Esophagus (tissue), 2 donors: Measurements from ENCODE around the gene FAM110C. TPM values are rescaled to one million over a fixed set of nuclear protein-coding genes. Genes with fewer than 3 reads are reported as not detected.

Experiments used
- H3K27ac ChIP-seq, 2 donors: one replicate each; pipeline ENCODE4 v1.5.1; 2013; ENCODE audit warnings: low read depth in 2 of 2, mild to moderate bottlenecking in 2 of 2, inconsistent platforms in 1 of 2, low read length in 1 of 2, moderate library complexity in 1 of 2
- H3K27me3 ChIP-seq, 2 donors: one replicate each; pipeline ENCODE4 v1.6.1; 2013; ENCODE audit warnings: low read length in 2 of 2, control low read depth in 1 of 2, mild to moderate bottlenecking in 1 of 2; ENCODE audit not compliant: insufficient read depth in 2 of 2, control insufficient read depth in 1 of 2
- H3K36me3 ChIP-seq, 2 donors: one replicate each; pipeline ENCODE4 v1.6.1; 2013; ENCODE audit warnings: low read length in 1 of 2; ENCODE audit not compliant: control insufficient read depth in 2 of 2, insufficient read depth in 2 of 2
- H3K4me1 ChIP-seq, 2 donors: one replicate each; pipeline ENCODE4 v1.6.1; 2013; ENCODE audit warnings: low read length in 1 of 2; ENCODE audit not compliant: control insufficient read depth in 2 of 2, insufficient read depth in 2 of 2
- H3K4me3 ChIP-seq, 2 donors: one replicate each; pipeline ENCODE4 v1.5.1; 2013; ENCODE audit warnings: low read length in 2 of 2, mild to moderate bottlenecking in 2 of 2, low read depth in 1 of 2, moderate library complexity in 1 of 2
- H3K9me3 ChIP-seq, 2 donors: one replicate each; pipeline ENCODE4 v1.6.1; 2013; ENCODE audit warnings: mild to moderate bottlenecking in 2 of 2, low read depth in 1 of 2, low read length in 1 of 2, moderate library complexity in 1 of 2; ENCODE audit not compliant: control insufficient read depth in 2 of 2, insufficient read depth in 1 of 2
- WGBS, 2 donors: extraction: QIAGEN DNeasy Blood & Tissue Kit; methylation state at CpG; one replicate each; pipeline ENCODE4 v1.1.7; 2013; 5-methylcytosine and 5-hydroxymethylcytosine counted together
- polyA plus RNA-seq, 2 donors: library from polyadenylated mRNA; stranded (reverse); fragments of 200-250 nt; gene quantifications; one replicate each; pipeline ENCODE4 v1.2.3, GENCODE V29; 2013
- donor health status: healthy with polysubstance abuse.
- donor health status: Bipolar disorder and iron deficiency.

The FAM110C gene
- polyA plus RNA-seq: 10 to 100 TPM; 23.2 to 31.1 TPM

GRCh38 chr2:46471-47345 is at the start of gene FAM110C:
Gene FAM110C, minus strand, starts transcription at chr2:46505. Its CDS starts 120 bp downstream, at chr2:46385.
- no peaks in the 10 kb centered on the region for H3K4me1 ChIP-seq
- 3 to 4% methylated on average over 52 to 75 of the region's 75 CpGs for WGBS, 2 donors
- peak within 1 kb of the TSS; percentile 66 to 93 for H3K4me3 ChIP-seq
- H3K27ac ChIP-seq: peak within 1 kb of the TSS; percentile 96 to 98
- peaks cover 0 to 3% of the 10 kb centered on the region in 2 donors for H3K9me3 ChIP-seq
- H3K27me3 ChIP-seq: peaks cover 0 to 2% of the 10 kb centered on the region in 2 donors
- peaks cover 0 to 3% of the 10 kb centered on the region in 2 donors for H3K36me3 ChIP-seq

- H3K4me1 ChIP-seq: no peaks in the 10 kb centered on the region
- H3K9me3 ChIP-seq: peaks cover 0 to 8% of the 10 kb centered on the region in 2 donors
- 81 to 83% methylated on average over 3 of the region's 3 CpGs for WGBS, 2 donors
- H3K27ac ChIP-seq: no peak overlapping the region
- H3K27me3 ChIP-seq: no peaks in the 10 kb centered on the region
- H3K36me3 ChIP-seq: no peaks in the 10 kb centered on the region
- H3K4me3 ChIP-seq: no peak overlapping the region
Measured at GRCh38 chr2:92326-92725, 46.0 kb upstream of the FAM110C start.

GRCh38 chr2:90645-91312 is 44.5 kb upstream of the FAM110C start:
- no peaks in the 10 kb centered on the region for H3K4me1 ChIP-seq
- H3K4me3 ChIP-seq: no peak overlapping the region
- H3K36me3 ChIP-seq: no peaks in the 10 kb centered on the region
- peaks cover 0 to 8% of the 10 kb centered on the region in 2 donors for H3K9me3 ChIP-seq
- no peaks in the 10 kb centered on the region for H3K27me3 ChIP-seq
- WGBS, 2 donors: 96% methylated on average over 24 to 25 of the region's 25 CpGs
- H3K27ac ChIP-seq: no peak overlapping the region

- H3K27me3 ChIP-seq: no peaks in the 10 kb centered on the region
- 81 to 85% methylated on average over 4 of the region's 4 CpGs for WGBS, 2 donors
- no peaks in the 10 kb centered on the region for H3K36me3 ChIP-seq
- H3K4me1 ChIP-seq: no peaks in the 10 kb centered on the region
- H3K9me3 ChIP-seq: peaks cover 0 to 3% of the 10 kb centered on the region in 2 donors
- H3K27ac ChIP-seq: no peak overlapping the region
- H3K4me3 ChIP-seq: no peak overlapping the region
Measured at GRCh38 chr2:85761-86160, 39.5 kb upstream of the FAM110C start.

GRCh38 chr2:84121-84520 is 37.8 kb upstream of the FAM110C start:
- no peaks in the 10 kb centered on the region for H3K4me1 ChIP-seq
- H3K27me3 ChIP-seq: no peaks in the 10 kb centered on the region
- no peak overlapping the region for H3K4me3 ChIP-seq
- H3K36me3 ChIP-seq: no peaks in the 10 kb centered on the region
- no peak overlapping the region for H3K27ac ChIP-seq
- 76 to 79% methylated on average over 2 of the region's 2 CpGs for WGBS, 2 donors
- no peaks in the 10 kb centered on the region for H3K9me3 ChIP-seq

GRCh38 chr2:80971-81736 is 34.8 kb upstream of the FAM110C start:
- H3K9me3 ChIP-seq: no peaks in the 10 kb centered on the region
- WGBS, 2 donors: 87 to 88% methylated on average over 10 of the region's 10 CpGs
- no peaks in the 10 kb centered on the region for H3K36me3 ChIP-seq
- no peaks in the 10 kb centered on the region for H3K4me1 ChIP-seq
- no peak overlapping the region for H3K27ac ChIP-seq
- H3K27me3 ChIP-seq: no peaks in the 10 kb centered on the region
- no peak overlapping the region for H3K4me3 ChIP-seq

GRCh38 chr2:80378-80777 is 34.1 kb upstream of the FAM110C start:
- Histone ChIP-seq H3K9me3 (no peaks in the 10 kb centered on the region), H3K4me3 (no peak overlapping the region), H3K4me1 (no peaks in the 10 kb centered on the region), H3K27ac (no peak overlapping the region), H3K36me3 (no peaks in the 10 kb centered on the region), H3K27me3 (no peaks in the 10 kb centered on the region)
- whole genome bisulfite sequencing, 2 donors: 64 to 72% methylated on average over 4 of the region's 4 CpGs

GRCh38 chr2:71309-72035 is 25.2 kb upstream of the FAM110C start:
- 37 to 66% methylated on average over 5 of the region's 5 CpGs for WGBS, 2 donors
- Histone ChIP-seq H3K27ac (peak overlapping the region; percentile 61 to 64), H3K4me3 (no peak overlapping the region)

More at GRCh38 chr2:71309-72035, 25.2 kb upstream of the FAM110C start:
- Histone ChIP-seq H3K9me3 (peaks cover 0 to 2% of the 10 kb centered on the region in 2 donors), H3K4me1 (peaks cover 2 to 9% of the 10 kb centered on the region in 2 donors), H3K36me3 (no peaks in the 10 kb centered on the region), H3K27me3 (no peaks in the 10 kb centered on the region)
